A549 (cell line): Measurements from ENCODE around the gene PRSS23.

ENCODE experiments used
- BHLHE40 ChIP-seq: IDR thresholded peaks from 2 replicates; pipeline ENCODE4 v1.6.1; 2012; ENCODE audit warnings: low read depth, low read length, inconsistent platforms
- CEBPB ChIP-seq, 2 experiments: fragments of >200 bp in 1 of 2; sonication (Bioruptor Twin) in 1 of 2; formaldehyde crosslinking in 1 of 2; IDR thresholded peaks; 2 replicates each; pipeline ENCODE4 v1.6.1; 2012 to 2016
- CTCF ChIP-seq: fragments of >200 bp; sonication (Bioruptor Twin); formaldehyde crosslinking; IDR thresholded peaks from 3 replicates; pipeline ENCODE4 v1.5.1; 2016
- JUNB ChIP-seq: fragments of >200 bp; sonication (Bioruptor Twin); formaldehyde crosslinking; IDR thresholded peaks from 2 replicates; pipeline ENCODE4 v1.6.1; 2016
- POLR2A ChIP-seq: IDR thresholded peaks from 2 replicates; pipeline ENCODE4 v1.6.1; 2012; ENCODE audit warnings: mild to moderate bottlenecking, low read length

- TF ChIP-seq CEBPB (IDR thresholded peaks at IDR 0.05) (no peak), CTCF (no peak), BHLHE40 (no peak), JUNB (no peak), POLR2A (no peak)
These were observed 7.0 kb upstream of the PRSS23 start for GRCh38 chr11:86793307-86793706.
